Measurements from ENCODE around the gene SF3A2.

SF3A2 gene

DNA sequence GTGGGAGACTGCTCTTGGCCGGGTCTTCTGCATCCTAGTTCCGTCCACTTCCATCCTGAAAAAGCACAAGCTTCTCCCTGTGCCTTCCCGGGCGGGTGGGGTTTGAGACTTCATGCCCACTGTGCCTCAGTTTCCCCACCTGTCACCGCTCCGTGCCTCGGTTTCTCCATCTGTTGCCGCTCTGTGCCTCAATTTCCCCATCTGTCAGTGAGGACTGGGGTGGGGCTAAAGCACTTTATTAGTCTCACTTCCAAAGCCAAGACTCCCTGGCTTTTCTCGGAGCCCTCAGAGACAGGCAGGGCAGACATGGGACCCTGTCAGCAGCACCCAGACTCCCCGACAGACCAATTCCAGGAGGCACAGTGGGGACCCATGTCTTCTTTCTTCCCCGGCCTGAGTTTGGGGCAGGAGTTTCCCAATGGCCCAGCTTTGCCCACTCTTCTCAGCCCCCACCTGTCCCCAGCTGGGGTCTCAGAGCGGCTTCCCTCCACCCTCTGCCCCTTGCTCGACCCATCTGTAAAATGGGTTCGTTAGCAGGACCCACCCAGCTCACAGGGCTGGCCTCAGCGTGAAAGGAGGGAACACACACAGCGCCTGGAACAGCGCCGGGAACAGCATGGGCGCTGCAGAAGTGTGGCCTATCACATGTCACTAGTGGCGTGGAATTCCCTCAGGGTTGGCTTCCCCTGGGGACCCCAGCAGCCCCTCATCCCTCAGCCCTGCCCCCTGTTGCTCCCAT, 49.9 kb downstream of the SF3A2 start:
- no peak overlapping the region for H3K27ac ChIP-seq
- no peak for TF ChIP-seq ZFX (IDR thresholded peaks at IDR 0.05)
- TF ChIP-seq, protein P1, sequence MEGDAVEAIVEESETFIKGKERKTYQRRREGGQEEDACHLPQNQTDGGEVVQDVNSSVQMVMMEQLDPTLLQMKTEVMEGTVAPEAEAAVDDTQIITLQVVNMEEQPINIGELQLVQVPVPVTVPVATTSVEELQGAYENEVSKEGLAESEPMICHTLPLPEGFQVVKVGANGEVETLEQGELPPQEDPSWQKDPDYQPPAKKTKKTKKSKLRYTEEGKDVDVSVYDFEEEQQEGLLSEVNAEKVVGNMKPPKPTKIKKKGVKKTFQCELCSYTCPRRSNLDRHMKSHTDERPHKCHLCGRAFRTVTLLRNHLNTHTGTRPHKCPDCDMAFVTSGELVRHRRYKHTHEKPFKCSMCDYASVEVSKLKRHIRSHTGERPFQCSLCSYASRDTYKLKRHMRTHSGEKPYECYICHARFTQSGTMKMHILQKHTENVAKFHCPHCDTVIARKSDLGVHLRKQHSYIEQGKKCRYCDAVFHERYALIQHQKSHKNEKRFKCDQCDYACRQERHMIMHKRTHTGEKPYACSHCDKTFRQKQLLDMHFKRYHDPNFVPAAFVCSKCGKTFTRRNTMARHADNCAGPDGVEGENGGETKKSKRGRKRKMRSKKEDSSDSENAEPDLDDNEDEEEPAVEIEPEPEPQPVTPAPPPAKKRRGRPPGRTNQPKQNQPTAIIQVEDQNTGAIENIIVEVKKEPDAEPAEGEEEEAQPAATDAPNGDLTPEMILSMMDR (conservative IDR thresholded peaks at IDR 0.05), result no peak

DNA sequence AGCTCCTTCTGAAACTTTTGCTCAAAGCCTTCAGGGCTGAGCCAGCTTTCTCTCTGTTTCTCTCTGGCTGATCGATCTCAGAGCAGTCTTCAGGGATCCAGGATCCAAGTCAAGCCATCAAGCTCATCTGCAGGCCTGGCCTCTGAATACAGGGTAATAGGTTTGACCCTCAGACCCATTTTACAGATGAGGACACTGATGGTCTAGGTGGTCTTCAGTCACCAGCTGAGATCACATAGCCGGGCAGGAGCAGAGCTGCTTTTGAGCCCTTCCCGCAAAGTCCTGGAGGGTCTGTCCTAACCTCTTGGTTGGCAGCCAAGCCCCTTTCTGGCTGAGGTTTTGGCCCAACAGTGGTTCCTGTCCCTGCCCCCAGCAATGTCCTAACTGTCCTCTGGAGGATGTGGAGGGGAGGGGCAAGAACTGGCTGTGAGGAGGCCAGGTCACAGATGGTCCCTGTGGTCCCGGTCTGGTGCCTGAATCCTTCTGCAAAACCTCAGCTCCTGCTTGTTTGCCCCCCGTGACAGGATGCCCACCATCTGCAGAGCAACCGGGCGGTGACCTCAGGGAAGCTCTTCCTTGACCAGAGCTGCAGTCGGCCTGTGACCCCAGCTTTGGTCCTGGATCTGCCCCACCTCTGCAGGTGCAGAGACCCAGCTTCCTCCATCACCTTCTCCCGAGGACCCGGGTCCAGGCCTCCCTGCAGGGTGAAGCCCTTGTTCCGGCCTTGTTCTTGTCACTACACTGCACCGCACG, 51.1 kb downstream of the SF3A2 start:
- TF ChIP-seq, protein P1 (conservative IDR thresholded peaks at IDR 0.05), result no peak
- TF ChIP-seq ZFX (IDR thresholded peaks at IDR 0.05), result no peak

DNA sequence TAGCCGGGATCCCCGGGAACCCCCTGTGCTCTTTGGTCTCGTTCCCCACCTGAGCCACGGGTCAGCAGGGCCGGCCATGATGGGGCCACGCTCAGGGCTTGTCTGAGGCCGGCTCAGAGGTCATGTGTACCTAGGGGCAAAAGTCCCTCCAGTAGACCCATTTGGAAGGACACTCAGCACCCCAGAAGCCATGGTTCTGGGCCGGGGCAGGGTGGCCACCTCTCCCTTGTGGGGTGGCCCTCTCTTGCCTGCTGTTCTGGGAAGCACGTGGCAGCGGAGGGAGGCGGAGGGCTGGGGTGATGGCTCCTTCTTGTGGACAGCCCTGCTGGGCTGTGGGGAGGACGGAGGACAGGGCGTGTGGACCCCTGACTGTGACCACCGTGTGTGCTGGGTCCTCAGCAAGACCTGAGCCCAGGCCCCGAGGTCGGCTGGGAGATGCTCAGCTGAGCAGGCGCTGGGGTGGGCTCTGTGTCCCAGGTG, 51.8 kb downstream of the SF3A2 start:
- H3K27ac ChIP-seq, result no peak overlapping the region

More for the DNA sequence above, 51.1 kb downstream of the SF3A2 start:
- no peak overlapping the region for H3K27ac ChIP-seq

DNA sequence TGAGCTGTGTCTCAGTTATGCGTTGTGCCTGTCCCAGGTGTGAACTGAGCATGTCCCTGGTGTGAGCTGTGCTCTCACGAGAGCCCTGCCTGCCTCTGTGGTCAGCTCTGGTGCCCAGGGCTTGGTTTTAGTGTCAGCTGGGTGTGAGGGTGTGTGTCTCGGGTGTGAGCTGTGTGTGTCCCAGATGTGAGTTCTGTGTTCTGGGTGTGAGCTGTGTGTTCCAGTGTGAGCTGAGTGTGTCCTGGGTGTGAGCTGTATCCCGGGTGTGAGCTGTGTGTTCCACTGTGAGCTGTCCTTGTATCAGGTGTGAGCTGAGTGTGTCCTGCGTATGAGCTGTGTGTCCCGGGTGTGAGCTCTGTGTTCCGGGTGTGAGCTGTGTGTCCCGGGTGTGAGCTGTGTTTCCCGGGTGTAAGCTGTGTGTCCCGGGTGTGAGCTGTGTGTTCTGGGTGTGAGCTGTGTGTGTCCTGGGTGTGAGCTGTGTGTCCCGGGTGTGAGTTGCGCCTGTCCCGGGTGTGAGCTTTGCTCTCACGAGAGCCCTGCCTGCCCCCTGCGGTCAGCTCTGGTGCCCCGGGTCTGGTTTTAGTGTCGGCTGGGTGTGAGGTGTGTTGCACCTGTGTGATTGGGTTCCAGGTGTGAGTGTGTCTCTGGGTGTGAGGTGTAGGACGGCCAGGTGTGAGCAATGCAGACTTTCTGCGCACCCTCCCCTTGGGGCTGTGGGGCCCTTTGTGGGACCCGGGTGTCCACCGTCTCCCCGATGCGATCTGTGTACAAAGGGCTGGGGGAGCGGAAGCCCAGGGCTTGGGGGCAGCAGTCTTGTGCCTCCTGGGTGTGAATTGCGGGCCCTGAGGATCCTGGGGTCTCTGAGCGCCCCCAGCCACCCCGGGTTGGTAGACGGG, 52.4 kb downstream of the SF3A2 start:
- TF ChIP-seq, protein P1 (conservative IDR thresholded peaks at IDR 0.05), result no peak
- H3K27ac ChIP-seq, result no peak overlapping the region

More for the DNA sequence above, 51.8 kb downstream of the SF3A2 start:
- TF ChIP-seq, protein P1 (conservative IDR thresholded peaks at IDR 0.05), result no peak
- no peak for TF ChIP-seq ZFX (IDR thresholded peaks at IDR 0.05)

DNA sequence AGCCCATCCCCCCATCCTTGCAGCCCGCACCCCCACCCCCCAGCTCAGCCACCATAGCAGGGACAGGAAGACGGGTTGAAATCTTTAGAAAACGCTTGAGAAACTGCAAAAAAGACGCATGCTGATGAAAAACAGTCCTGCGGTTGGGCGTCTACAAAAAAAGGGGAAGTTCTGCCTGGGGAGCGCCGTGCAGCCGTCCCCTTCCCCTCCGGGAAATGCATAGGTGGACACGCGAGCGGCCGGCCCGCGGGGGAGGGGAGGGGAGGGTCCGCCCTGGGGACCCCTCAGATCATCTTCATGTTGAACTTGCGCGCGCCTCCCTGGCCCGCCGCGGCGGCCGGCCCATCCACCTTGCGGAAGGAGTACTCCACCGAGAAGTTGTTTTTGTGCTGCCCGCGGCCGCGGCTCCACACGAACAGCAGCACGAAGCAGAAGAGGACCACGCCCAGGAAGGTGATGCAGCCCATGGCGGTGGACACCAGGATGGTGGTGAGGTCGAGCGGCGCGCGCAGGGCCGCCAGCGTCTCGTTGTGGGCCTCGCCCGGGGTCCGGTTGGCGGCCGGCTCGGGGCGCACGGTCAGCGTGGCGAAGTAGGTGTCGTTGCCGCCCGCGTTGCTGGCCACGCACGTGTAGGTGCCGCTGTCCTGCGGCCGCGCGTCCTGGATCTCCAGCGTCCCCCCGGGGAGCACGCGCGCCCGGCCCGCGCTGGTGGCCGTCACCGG, 53.3 kb downstream of the SF3A2 start:
- TF ChIP-seq ZFX (IDR thresholded peaks at IDR 0.05), result no peak
- TF ChIP-seq, protein P1 (conservative IDR thresholded peaks at IDR 0.05), result no peak
- H3K27ac ChIP-seq, result peak overlapping the region; percentile 24

DNA sequence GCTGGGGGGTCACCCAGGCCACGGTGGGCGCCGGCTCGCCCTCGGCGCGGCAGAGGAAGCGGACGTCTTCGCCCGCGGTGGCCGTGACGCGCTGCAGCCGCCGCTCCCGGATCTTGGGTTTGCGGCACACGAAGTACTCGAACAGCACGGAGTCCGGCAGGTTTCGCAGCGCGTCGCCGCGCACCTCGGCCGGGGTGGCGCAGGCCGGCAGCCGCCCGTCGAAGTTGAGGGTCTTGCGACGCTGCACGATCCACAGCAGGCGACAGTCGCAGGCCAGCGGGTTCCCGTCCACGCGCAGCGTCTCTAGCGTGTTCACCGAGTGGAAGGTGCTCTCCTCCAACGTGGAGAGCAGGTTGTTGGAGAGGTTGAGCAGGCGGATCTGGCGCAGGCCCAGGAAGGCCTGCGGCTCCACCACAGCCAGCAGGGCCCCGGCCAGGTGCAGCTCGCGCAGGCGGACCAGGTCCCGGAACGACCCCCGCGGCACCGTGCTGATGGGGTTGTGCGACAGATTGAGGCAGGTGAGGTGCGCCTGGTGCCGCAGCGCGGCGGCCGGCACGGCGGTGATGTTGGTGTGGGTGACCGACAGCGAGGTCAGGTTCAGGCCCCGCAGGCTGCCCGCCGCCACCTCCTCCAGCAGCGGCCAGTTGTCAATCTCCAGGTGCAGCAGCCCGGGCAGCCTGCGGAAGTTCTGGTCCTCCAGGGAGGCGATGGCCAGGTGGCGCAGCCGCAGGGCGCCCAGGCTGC, 54.0 kb downstream of the SF3A2 start:
- peak overlapping the region; percentile 24 for H3K27ac ChIP-seq
- TF ChIP-seq, protein P1 (conservative IDR thresholded peaks at IDR 0.05), result no peak
- TF ChIP-seq ZFX (IDR thresholded peaks at IDR 0.05), result peak; percentile 33; the same call in 1 of the 2 replicates

All from C4-2B (cell line).